Prostate gland (tissue), 2 donors: ENCODE results near the gene RYR1. TPM values are rescaled to one million over a fixed set of nuclear protein-coding genes. Genes with fewer than 3 reads are reported as not detected.

Experiments
- DNase-seq: peaks from one replicate; pipeline ENCODE4 v3.0.0-alpha.2; 2019; ENCODE audit warnings: low spot score
- H3K27ac ChIP-seq, 2 donors: fragments of 200-600 bp; sonication (generic); 2 replicates each; pipeline ENCODE4 v1.5.1; 2017 to 2019
- H3K27me3 ChIP-seq: fragments of 200-600 bp; sonication (generic); replicated peaks from 2 replicates; pipeline ENCODE4 v1.5.1; 2019; ENCODE audit not compliant: insufficient read depth
- H3K36me3 ChIP-seq, 2 donors: fragments of 200-600 bp; sonication (generic); 1 replicate in 1 of 2; 2 replicates in 1 of 2; pipeline versions ENCODE4 v1.5.1 to v1.8.1; 2017 to 2019
- H3K4me1 ChIP-seq: fragments of 200-600 bp; sonication (generic); replicated peaks from 2 replicates; pipeline ENCODE4 v1.5.1; 2019
- H3K4me3 ChIP-seq, 2 donors: fragments of 200-600 bp; sonication (generic); 2 replicates each; pipeline ENCODE4 v1.5.1; 2017 to 2019
- H3K9me3 ChIP-seq: fragments of 200-600 bp; sonication (generic); 2 replicates; pipeline ENCODE4 v1.5.1; 2017
- POLR2A ChIP-seq: fragments of 450-650 bp; IDR thresholded peaks from one replicate; pipeline ENCODE4 v1.6.1; 2016; ENCODE audit warnings: antibody characterized with exemption, mild to moderate bottlenecking
- POLR2AphosphoS5 ChIP-seq: sonication (generic); formaldehyde crosslinking; IDR thresholded peaks from one replicate; pipeline ENCODE4 v1.6.1; 2017; ENCODE audit warnings: antibody characterized with exemption
- WGBS: methylation state at CpG from one replicate; pipeline ENCODE4 v1.1.5; 2018; 5-methylcytosine and 5-hydroxymethylcytosine counted together
- intact Hi-C: fragments of 100-400 bp; cut with DNase I; formaldehyde crosslinking; loops from one replicate; pipeline ENCODE4 v1.14.2; 2022
- total RNA-seq, 2 donors: library from RNA; depleted of rRNA; stranded (reverse); fragments of >200 nt; gene quantifications; one replicate each; pipeline ENCODE4 v1.1.0, GENCODE V29; 2016
- TF ChIP-seq, protein P1 (sequence below), 4 experiments: fragments of 200-600 bp in 2 of 4; fragments of 450-650 bp in 2 of 4; sonication (generic) in 2 of 4; IDR thresholded peaks; 1 replicate in 3 of 4; 2 replicates in 1 of 4; pipeline ENCODE4 v1.5.1; 2016 to 2019; ENCODE audit warnings: antibody characterized with exemption in 4 of 4, mild to moderate bottlenecking in 2 of 4, moderate library complexity in 2 of 4

RYR1 gene
- total RNA-seq, 2 donors from 2014 or later: 5.7 to 8.6 TPM

- no peak overlapping the region for H3K4me3 ChIP-seq
- H3K36me3 ChIP-seq: no peaks in the 10 kb centered on the region
- TF ChIP-seq, protein P1, sequence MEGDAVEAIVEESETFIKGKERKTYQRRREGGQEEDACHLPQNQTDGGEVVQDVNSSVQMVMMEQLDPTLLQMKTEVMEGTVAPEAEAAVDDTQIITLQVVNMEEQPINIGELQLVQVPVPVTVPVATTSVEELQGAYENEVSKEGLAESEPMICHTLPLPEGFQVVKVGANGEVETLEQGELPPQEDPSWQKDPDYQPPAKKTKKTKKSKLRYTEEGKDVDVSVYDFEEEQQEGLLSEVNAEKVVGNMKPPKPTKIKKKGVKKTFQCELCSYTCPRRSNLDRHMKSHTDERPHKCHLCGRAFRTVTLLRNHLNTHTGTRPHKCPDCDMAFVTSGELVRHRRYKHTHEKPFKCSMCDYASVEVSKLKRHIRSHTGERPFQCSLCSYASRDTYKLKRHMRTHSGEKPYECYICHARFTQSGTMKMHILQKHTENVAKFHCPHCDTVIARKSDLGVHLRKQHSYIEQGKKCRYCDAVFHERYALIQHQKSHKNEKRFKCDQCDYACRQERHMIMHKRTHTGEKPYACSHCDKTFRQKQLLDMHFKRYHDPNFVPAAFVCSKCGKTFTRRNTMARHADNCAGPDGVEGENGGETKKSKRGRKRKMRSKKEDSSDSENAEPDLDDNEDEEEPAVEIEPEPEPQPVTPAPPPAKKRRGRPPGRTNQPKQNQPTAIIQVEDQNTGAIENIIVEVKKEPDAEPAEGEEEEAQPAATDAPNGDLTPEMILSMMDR (IDR thresholded peaks at IDR 0.05): no peak
- TF ChIP-seq POLR2A: no peak
- TF ChIP-seq POLR2AphosphoS5: no peak
- no peaks in the 10 kb centered on the region for H3K27me3 ChIP-seq
- no peaks in the 10 kb centered on the region for H3K9me3 ChIP-seq
- DNase-seq: no peak
- no peaks in the 10 kb centered on the region for H3K4me1 ChIP-seq
- intact Hi-C loops: no loop called here
- 92% methylated on average over 9 of the region's 9 CpGs for WGBS
- no peak overlapping the region for H3K27ac ChIP-seq
Measured at GRCh38 chr19:38420935-38421334, 12.6 kb upstream of the RYR1 start.

DNA sequence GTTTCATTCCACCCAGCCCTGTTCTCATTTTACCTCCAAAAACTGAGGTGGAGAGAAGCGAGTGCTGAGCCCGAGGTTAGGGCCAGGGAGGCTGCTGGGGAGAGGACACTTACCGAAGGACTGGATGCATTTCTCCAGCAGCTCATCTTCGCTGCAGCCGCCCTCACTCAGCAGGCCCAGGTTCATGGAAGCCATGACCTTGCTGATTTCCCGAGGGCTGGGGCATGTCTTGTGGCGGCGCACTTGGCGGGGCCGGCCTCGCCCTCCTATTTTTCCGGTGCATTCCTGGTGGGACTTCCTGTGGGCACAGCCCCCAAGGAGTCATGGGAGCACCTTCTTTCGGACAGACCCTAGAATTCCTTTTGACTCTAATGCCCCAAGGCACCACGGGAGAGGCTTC, 11.6 kb upstream of the RYR1 start:
- 84% methylated on average over 14 of the region's 14 CpGs for WGBS
- H3K27me3 ChIP-seq: no peaks in the 10 kb centered on the region
- DNase-seq: no peak

DNA sequence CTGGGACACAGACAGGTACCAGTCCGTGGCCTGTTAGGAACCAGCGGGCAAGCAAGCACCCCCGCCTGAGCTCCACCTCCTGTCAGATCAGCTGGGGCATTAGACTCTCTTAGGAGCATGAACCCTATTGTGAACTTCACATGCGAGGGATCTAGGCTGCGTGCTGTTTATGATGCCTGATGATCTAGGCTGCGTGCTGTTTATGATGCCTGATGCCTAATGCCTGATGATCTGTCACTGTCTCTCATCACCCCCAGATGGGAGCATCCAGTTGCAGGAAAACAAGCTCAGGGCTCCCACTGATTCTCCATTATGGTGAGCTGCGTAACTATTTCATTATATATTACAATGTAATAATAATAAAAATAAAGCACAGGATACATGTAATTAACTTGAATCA, 11.1 kb upstream of the RYR1 start:
- intact Hi-C loops: no loop called here
- WGBS: 80% methylated on average over 6 of the region's 7 CpGs
- TF ChIP-seq, protein P1 (IDR thresholded peaks at IDR 0.05): no peak
- TF ChIP-seq POLR2AphosphoS5: no peak
- no peak for TF ChIP-seq POLR2A
- H3K9me3 ChIP-seq: no peaks in the 10 kb centered on the region
- no peak overlapping the region for H3K27ac ChIP-seq
- no peaks in the 10 kb centered on the region for H3K36me3 ChIP-seq
- no peaks in the 10 kb centered on the region for H3K27me3 ChIP-seq
- no peak overlapping the region for H3K4me3 ChIP-seq
- DNase-seq: no peak
- no peaks in the 10 kb centered on the region for H3K4me1 ChIP-seq

More for the DNA sequence above, 11.6 kb upstream of the RYR1 start:
- Histone ChIP-seq H3K4me3 (no peak overlapping the region), H3K36me3 (no peaks in the 10 kb centered on the region), H3K9me3 (no peaks in the 10 kb centered on the region), H3K27ac (no peak overlapping the region), H3K4me1 (no peaks in the 10 kb centered on the region)
- TF ChIP-seq POLR2A: no peak
- TF ChIP-seq, protein P1 (IDR thresholded peaks at IDR 0.05): no peak
- no peak for TF ChIP-seq POLR2AphosphoS5
- intact Hi-C loops: no loop called here

DNA sequence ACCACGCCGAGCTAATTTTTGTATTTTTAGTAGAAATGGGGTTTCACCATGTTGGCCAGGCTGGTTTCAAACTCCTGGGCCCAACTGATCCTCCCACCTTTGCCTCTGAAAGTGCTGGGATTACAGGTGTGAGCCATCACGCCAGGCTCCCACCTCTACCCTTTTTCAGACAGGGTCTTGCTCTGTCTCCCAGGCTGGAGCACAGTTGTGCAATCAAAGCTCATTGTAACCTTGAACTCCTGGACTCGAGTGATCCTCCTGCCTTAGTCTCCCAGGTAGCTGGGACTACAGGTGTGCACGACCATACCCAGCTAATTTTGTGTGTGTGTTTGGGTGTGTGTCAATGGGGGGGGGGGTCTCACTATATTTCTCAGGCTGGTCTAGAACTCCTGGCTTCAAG, 9.2 kb upstream of the RYR1 start:
- DNase-seq: no peak
- TF ChIP-seq POLR2A (no peak), POLR2AphosphoS5 (no peak)
- TF ChIP-seq, protein P1 (IDR thresholded peaks at IDR 0.05): no peak
- no peaks in the 10 kb centered on the region for H3K4me1 ChIP-seq
- no peak overlapping the region for H3K4me3 ChIP-seq
- no peaks in the 10 kb centered on the region for H3K9me3 ChIP-seq
- H3K27ac ChIP-seq: no peak overlapping the region
- H3K36me3 ChIP-seq: no peaks in the 10 kb centered on the region
- WGBS: 92% methylated on average over 5 of the region's 5 CpGs
- intact Hi-C loops: no loop called here
- H3K27me3 ChIP-seq: no peaks in the 10 kb centered on the region

DNA sequence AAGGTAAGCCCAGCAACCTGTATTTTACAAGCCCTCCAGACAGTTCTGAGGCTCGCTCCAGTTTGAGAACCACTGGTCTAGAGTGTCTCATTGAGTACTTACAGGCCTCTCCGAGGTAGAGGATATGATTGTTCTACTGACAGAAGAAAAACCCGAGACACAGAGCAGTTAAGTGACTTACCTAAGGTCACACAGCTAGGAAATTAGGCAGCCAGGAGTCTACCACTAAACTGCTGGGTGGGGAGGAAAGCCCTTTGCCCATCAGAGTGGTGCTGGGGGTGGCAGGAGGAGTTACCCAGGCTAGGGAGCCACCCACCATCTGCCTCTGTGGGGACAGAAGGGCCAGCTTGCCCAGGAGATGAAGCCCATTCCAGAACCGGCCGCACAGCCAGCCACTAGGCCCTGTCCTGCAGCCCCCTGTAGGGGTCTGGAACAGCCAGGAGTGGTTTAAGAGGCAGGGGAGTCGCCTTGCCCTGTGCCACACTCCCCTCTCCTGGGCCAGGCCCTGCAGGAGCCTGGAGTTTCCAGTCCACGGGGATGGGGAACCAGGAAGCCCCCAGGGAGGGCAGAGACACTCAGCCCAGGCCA, 8.2 kb upstream of the RYR1 start:
- no peaks in the 10 kb centered on the region for H3K9me3 ChIP-seq
- no peak overlapping the region for H3K27ac ChIP-seq
- H3K4me3 ChIP-seq: no peak overlapping the region
- H3K4me1 ChIP-seq: no peaks in the 10 kb centered on the region
- H3K36me3 ChIP-seq: no peaks in the 10 kb centered on the region
- no peaks in the 10 kb centered on the region for H3K27me3 ChIP-seq
- no peak for TF ChIP-seq POLR2AphosphoS5
- TF ChIP-seq POLR2A: no peak
- TF ChIP-seq, protein P1 (IDR thresholded peaks at IDR 0.05): no peak
- intact Hi-C loops: no loop called here
- DNase-seq: no peak
- 75% methylated on average over 6 of the region's 7 CpGs for WGBS
